MM.1S (cell line): Measurements from ENCODE around the gene DCAF10.
A peak's percentile ranks its signal among the peaks of the same experiment; 100 is the strongest.
"Not testable (repeated sequence)": the region's sequence is repeated elsewhere in the genome, so short reads cannot be mapped to it uniquely, and the experiment has no call there.

ENCODE experiments used
- DNase-seq: peaks from one replicate; pipeline ENCODE4 v3.0.0-alpha.2; 2015
- H2AFZ ChIP-seq: fragments of 300-600 bp; sonication (generic); 2 replicates; pipeline ENCODE4 v1.6.0; 2016; ENCODE audit warnings: antibody characterized with exemption, low read length
- H3F3A ChIP-seq: fragments of 300-600 bp; sonication (generic); 2 replicates; pipeline ENCODE4 v1.6.1; 2016; ENCODE audit warnings: mild to moderate bottlenecking, antibody characterized with exemption, low read length, moderate library complexity, mixed read lengths; ENCODE audit not compliant: insufficient read depth
- H3K27ac ChIP-seq: fragments of 300-600 bp; sonication (generic); 2 replicates; pipeline ENCODE4 v1.5.1; 2016; ENCODE audit warnings: mild to moderate bottlenecking, low read length
- H3K27me3 ChIP-seq: fragments of 300-600 bp; sonication (generic); replicated peaks from 2 replicates; pipeline ENCODE4 v1.6.0; 2016; ENCODE audit warnings: low read length; ENCODE audit not compliant: insufficient read depth
- H3K36me3 ChIP-seq: fragments of 300-600 bp; sonication (generic); replicated peaks from 2 replicates; pipeline ENCODE4 v1.6.1; 2016; ENCODE audit warnings: mild to moderate bottlenecking, low read length, mixed read lengths; ENCODE audit not compliant: insufficient read depth
- H3K4me1 ChIP-seq: fragments of 300-600 bp; sonication (generic); 2 replicates; pipeline ENCODE4 v1.6.1; 2016; ENCODE audit warnings: low read length, mixed read lengths
- H3K4me2 ChIP-seq: fragments of 300-600 bp; sonication (generic); 2 replicates; pipeline ENCODE4 v1.6.0; 2016; ENCODE audit warnings: low read depth, low read length
- H3K4me3 ChIP-seq: fragments of 300-600 bp; sonication (generic); 2 replicates; pipeline ENCODE4 v1.5.1; 2016; ENCODE audit warnings: low read length, mixed read lengths
- H3K79me2 ChIP-seq: fragments of 300-600 bp; sonication (generic); 2 replicates; pipeline ENCODE4 v1.6.1; 2016; ENCODE audit warnings: mixed run types, low read length, mixed read lengths
- H3K9ac ChIP-seq: fragments of 300-600 bp; sonication (generic); 2 replicates; pipeline ENCODE4 v1.6.1; 2016; ENCODE audit warnings: low read length, mixed read lengths
- H3K9me2 ChIP-seq: fragments of 300-600 bp; sonication (generic); replicated peaks from 2 replicates; pipeline ENCODE4 v1.6.1; 2016; ENCODE audit warnings: mild to moderate bottlenecking, low read length, mixed read lengths; ENCODE audit not compliant: insufficient read depth
- H3K9me3 ChIP-seq: fragments of 300-600 bp; sonication (generic); replicated peaks from 2 replicates; pipeline ENCODE4 v1.6.1; 2016; ENCODE audit warnings: mild to moderate bottlenecking, low read length, mixed read lengths; ENCODE audit not compliant: insufficient read depth
- H4K20me1 ChIP-seq: fragments of 300-600 bp; sonication (generic); 2 replicates; pipeline ENCODE4 v1.6.1; 2016; ENCODE audit warnings: mild to moderate bottlenecking, low read length, moderate library complexity, mixed read lengths; ENCODE audit not compliant: insufficient read depth
- EZH2 ChIP-seq: fragments of 300-600 bp; sonication (generic); optimal IDR thresholded peaks from 2 replicates; pipeline ENCODE3; 2017; ENCODE audit warnings: low read depth, mild to moderate bottlenecking, antibody characterized with exemption, low read length, mixed read lengths
- EZH2phosphoT487 ChIP-seq: fragments of 300-600 bp; sonication (generic); IDR thresholded peaks from 2 replicates; pipeline ENCODE4 v1.6.1; 2018; ENCODE audit warnings: antibody characterized with exemption, low read length
- TF ChIP-seq, protein P1 (sequence below): fragments of 300-600 bp; sonication (generic); IDR thresholded peaks from 2 replicates; pipeline ENCODE4 v1.5.1; 2016; ENCODE audit warnings: antibody characterized with exemption, low read length, mixed read lengths

Gene DCAF10

DNA sequence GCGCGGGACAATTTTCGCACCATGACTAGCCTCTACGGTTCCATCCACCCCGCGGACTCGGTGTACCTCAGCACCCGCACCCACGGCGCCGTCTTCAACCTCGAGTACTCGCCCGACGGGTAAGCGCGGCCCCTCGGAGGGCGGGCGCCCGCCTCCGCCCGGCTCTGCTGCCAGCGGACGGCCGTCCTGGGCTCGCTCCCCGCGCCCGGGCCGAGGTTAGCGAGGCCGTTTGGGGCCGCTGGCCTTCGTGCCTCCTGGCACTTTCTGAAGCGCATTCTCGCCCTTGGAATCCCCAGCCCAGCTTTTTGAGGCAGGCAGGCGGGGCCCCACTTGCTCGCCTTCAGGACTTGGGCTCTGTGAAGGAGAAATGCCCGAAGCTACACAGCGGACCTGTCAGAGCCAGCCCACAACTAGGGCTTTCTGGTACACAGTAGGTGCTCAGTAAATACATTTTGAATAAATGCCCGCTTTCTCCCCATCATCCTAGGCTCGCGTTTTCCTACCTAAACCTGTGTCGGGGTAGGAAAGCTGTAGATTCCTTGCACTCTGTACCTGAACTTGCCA is 772 bp downstream of the DCAF10 start:
- H3K4me2 ChIP-seq, result peak overlapping the region; percentile 85
- peaks cover 3% of the 10 kb centered on the region; the same call in 1 of the 2 replicates for H4K20me1 ChIP-seq
- DNase-seq, result peak; percentile 44
- H3F3A ChIP-seq, result 0 out of 2 replicates have a peak, but pooled peaks cover 7% of the 10 kb centered on the region
- no peaks in the 10 kb centered on the region; the same call in 1 of the 2 replicates for H3K36me3 ChIP-seq
- H3K4me3 ChIP-seq, result peak overlapping the region; percentile 69
- H2AFZ ChIP-seq, result peak overlapping the region; percentile 87
- peaks cover 50% of the 10 kb centered on the region for H3K79me2 ChIP-seq
- TF ChIP-seq EZH2 (no peak), EZH2phosphoT487 (no peak)
- TF ChIP-seq, protein P1, sequence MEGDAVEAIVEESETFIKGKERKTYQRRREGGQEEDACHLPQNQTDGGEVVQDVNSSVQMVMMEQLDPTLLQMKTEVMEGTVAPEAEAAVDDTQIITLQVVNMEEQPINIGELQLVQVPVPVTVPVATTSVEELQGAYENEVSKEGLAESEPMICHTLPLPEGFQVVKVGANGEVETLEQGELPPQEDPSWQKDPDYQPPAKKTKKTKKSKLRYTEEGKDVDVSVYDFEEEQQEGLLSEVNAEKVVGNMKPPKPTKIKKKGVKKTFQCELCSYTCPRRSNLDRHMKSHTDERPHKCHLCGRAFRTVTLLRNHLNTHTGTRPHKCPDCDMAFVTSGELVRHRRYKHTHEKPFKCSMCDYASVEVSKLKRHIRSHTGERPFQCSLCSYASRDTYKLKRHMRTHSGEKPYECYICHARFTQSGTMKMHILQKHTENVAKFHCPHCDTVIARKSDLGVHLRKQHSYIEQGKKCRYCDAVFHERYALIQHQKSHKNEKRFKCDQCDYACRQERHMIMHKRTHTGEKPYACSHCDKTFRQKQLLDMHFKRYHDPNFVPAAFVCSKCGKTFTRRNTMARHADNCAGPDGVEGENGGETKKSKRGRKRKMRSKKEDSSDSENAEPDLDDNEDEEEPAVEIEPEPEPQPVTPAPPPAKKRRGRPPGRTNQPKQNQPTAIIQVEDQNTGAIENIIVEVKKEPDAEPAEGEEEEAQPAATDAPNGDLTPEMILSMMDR, result no peak
- no peaks in the 10 kb centered on the region for H3K9me3 ChIP-seq
- H3K9me2 ChIP-seq, result no peaks in the 10 kb centered on the region
- peaks cover 24% of the 10 kb centered on the region for H3K4me1 ChIP-seq
- H3K9ac ChIP-seq, result peak overlapping the region; percentile 80
- H3K27ac ChIP-seq, result peak overlapping the region; percentile 50; the same call in 1 of the 2 replicates
- H3K27me3 ChIP-seq, result no peaks in the 10 kb centered on the region

DNA sequence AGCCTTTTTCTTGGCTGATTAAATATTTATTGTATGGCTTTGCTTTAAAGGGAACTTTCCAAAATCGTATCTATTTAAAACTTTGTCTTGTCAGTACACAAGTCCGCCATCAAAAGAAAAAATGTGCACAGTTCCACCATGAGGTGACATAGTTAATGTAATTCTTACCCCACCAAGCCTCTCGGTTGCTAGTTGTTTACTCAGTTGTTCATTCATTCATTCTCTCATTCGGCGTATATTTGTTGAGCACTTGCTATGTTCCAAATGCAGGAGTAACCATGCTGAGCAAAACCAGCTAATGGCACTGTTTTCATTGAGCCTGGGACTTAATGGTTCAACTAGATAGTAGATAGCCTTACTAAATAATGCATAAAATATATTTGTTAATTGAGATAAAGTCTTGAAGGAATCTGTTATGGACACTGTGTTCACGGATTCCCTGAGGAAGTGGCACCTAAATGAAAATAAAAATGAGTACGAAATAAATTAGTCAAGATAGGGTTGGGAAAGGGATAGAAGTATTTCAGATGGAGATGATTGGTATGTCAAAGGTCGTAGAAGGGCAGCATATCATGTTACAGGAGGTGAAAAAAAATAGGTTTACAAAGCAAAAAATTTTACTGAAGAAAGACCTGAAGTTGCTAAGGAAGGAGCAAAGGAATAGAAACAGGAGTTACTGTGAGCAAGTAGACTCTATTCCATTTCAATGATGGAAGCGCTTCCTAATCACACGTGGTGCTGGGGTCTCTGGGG is 1.5 kb downstream of the DCAF10 start:
- Histone ChIP-seq H3K27ac (no peak overlapping the region), H3K9ac (peak overlapping the region; percentile 80; the same call in 1 of the 2 replicates), H4K20me1 (peaks cover 3% of the 10 kb centered on the region; the same call in 1 of the 2 replicates), H3K4me3 (peak overlapping the region; percentile 69), H3K4me2 (peak overlapping the region; percentile 85), H3K9me3 (no peaks in the 10 kb centered on the region), H3K27me3 (no peaks in the 10 kb centered on the region), H3K4me1 (peaks cover 24% of the 10 kb centered on the region), H3K79me2 (peaks cover 57% of the 10 kb centered on the region), H2AFZ (no peak overlapping the region), H3K9me2 (no peaks in the 10 kb centered on the region), H3K36me3 (no peaks in the 10 kb centered on the region; the same call in 1 of the 2 replicates), H3F3A (0 out of 2 replicates have a peak, but pooled peaks cover 7% of the 10 kb centered on the region)
- no peak for DNase-seq
- TF ChIP-seq EZH2 (no peak), EZH2phosphoT487 (no peak)
- TF ChIP-seq, protein P1, result no peak

DNA sequence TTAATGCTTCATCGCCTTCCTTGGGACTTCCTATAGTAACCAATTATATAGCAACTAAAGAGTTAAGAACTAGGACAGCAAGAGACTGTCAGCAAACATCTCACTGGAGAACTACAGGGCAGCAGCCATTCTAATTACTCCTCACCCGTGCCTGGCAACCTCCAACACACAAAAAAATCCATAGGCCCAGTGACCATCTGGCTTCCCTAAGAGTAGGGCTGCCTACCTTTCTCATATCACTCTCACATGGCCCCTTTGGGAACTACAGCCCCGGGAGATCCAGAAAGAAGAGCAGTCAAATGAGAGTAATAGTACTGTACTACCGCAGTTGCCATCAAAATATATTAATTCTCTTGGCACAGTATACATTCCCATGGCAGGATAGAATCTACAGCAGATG is 5.7 kb downstream of the DCAF10 start:
- Histone ChIP-seq H3K4me3 (no peak overlapping the region), H3K36me3 (no peaks in the 10 kb centered on the region; the same call in 1 of the 2 replicates), H3K9ac (no peak overlapping the region), H3K9me3 (no peaks in the 10 kb centered on the region), H3K9me2 (no peaks in the 10 kb centered on the region), H2AFZ (no peak overlapping the region), H3K27me3 (no peaks in the 10 kb centered on the region), H3K27ac (no peak overlapping the region), H4K20me1 (peaks cover 3% of the 10 kb centered on the region; the same call in 1 of the 2 replicates), H3F3A (no peaks in the 10 kb centered on the region), H3K79me2 (peaks cover 72% of the 10 kb centered on the region), H3K4me1 (peaks cover 15% of the 10 kb centered on the region), H3K4me2 (no peak overlapping the region)
- no peak for DNase-seq
- TF ChIP-seq, protein P1, result no peak
- TF ChIP-seq EZH2phosphoT487 (no peak), EZH2 (no peak)

DNA sequence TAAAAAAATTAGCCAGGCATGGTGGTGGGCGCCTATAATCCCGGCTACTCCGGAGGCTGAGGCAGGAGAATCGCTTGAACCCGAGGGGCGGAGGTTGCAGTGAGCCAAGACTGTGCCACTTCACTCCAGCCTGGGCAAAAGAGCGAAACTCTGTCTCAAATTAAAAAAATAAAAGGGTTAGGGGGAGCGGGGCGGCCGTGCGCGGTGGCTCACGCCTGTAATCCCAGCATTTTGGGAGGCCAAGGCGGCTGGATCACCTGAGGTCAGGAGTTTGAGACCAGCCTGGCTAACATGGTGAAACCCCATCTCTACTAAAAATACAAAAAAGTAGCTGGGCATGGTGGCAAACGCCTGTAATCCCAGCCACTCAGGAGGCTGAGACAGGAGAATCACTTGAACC is 9.1 kb downstream of the DCAF10 start:
- not testable (repeated sequence) for H3F3A ChIP-seq, DNase-seq, H3K36me3 ChIP-seq, H2AFZ ChIP-seq, H3K9me2 ChIP-seq, H3K9ac ChIP-seq, H3K27me3 ChIP-seq, H3K4me1 ChIP-seq, H3K4me2 ChIP-seq, H4K20me1 ChIP-seq, H3K27ac ChIP-seq, H3K9me3 ChIP-seq, H3K4me3 ChIP-seq
- peaks cover 50% of the 10 kb centered on the region for H3K79me2 ChIP-seq
